Small intestine (tissue), 7 donors: ENCODE measurements around the gene FMC1. TPM values are rescaled to one million over a fixed set of nuclear protein-coding genes. Genes with fewer than 3 reads are reported as not detected.
A peak's percentile ranks its signal among the peaks of the same experiment; 100 is the strongest.
"Not testable (repeated sequence)": the region's sequence is repeated elsewhere in the genome, so short reads cannot be mapped to it uniquely, and the experiment has no call there.

ENCODE experiments used
- DNase-seq, 2 donors: peaks; one replicate each; pipeline versions ENCODE4 v3.0.0 to v3.0.0-alpha.2; 2013
- FAIRE-seq: peaks from 2 replicates; lab custom pipeline; 2012; peaks lifted over from hg19 to GRCh38; lab: Jason Lieb, UNC
- H3K27ac ChIP-seq, 3 donors: one replicate each; pipeline ENCODE4 v1.5.1; 2013; ENCODE audit warnings: low read length in 2 of 3, mild to moderate bottlenecking in 2 of 3, control low read depth in 1 of 3, inconsistent platforms in 1 of 3, low read depth in 1 of 3, moderate library complexity in 1 of 3
- H3K27me3 ChIP-seq, 3 donors: one replicate each; pipeline ENCODE4 v1.6.1; 2013; ENCODE audit warnings: low read length in 3 of 3, inconsistent platforms in 1 of 3; ENCODE audit not compliant: control insufficient read depth in 3 of 3, insufficient read depth in 3 of 3
- H3K36me3 ChIP-seq, 3 donors: one replicate each; pipeline ENCODE4 v1.6.1; 2013; ENCODE audit warnings: low read length in 3 of 3, inconsistent platforms in 1 of 3, low read depth in 1 of 3, mild to moderate bottlenecking in 1 of 3, moderate library complexity in 1 of 3; ENCODE audit not compliant: control insufficient read depth in 3 of 3, insufficient read depth in 2 of 3
- H3K4me1 ChIP-seq, 3 donors: one replicate each; pipeline ENCODE4 v1.6.1; 2013; ENCODE audit warnings: low read length in 2 of 3, inconsistent platforms in 1 of 3, low read depth in 1 of 3, mild to moderate bottlenecking in 1 of 3, moderate library complexity in 1 of 3; ENCODE audit not compliant: control insufficient read depth in 3 of 3, insufficient read depth in 2 of 3
- H3K4me3 ChIP-seq, 3 donors: one replicate each; pipeline ENCODE4 v1.5.1; 2013; ENCODE audit warnings: low read length in 3 of 3, control low read depth in 1 of 3, inconsistent platforms in 1 of 3, low read depth in 1 of 3, mild to moderate bottlenecking in 1 of 3, moderate library complexity in 1 of 3
- H3K9me3 ChIP-seq, 2 donors: one replicate each; pipeline ENCODE4 v1.6.1; 2013; ENCODE audit warnings: low read depth in 1 of 2, low read length in 1 of 2; ENCODE audit not compliant: control insufficient read depth in 2 of 2, insufficient read depth in 1 of 2
- WGBS, 3 donors: extraction: QIAGEN DNeasy Blood & Tissue Kit; methylation state at CpG; one replicate each; pipeline ENCODE4 v1.1.7; 2013; 5-methylcytosine and 5-hydroxymethylcytosine counted together
- polyA plus RNA-seq, 4 donors: library from polyadenylated mRNA; stranded (reverse) in 3 of 4; unstranded in 1 of 4; fragments of 200-250 nt in 3 of 4; fragments of 120-200 nt in 1 of 4; gene quantifications; one replicate each; pipeline versions ENCODE4 v1.2.1 to v1.2.3, GENCODE V29; 2013
- donor health status: healthy with polysubstance abuse.
- donor health status: control.
- donor health status: control.
- donor health status: Bipolar disorder and iron deficiency.
- donor health status: healthy.

Gene FMC1
- polyA plus RNA-seq, 4 donors, result 20.4 to 35.6 (median 26.4) TPM

- peak in 1 of 2 donors; percentile 12 for DNase-seq
- FAIRE-seq, result no peak
- Histone ChIP-seq H3K9me3 (no peaks in the 10 kb centered on the region), H3K4me1 (peaks cover 0 to 42% (median 3%) of the 10 kb centered on the region in 3 donors), H3K27me3 (no peaks in the 10 kb centered on the region), H3K36me3 (peaks cover 0 to 2% (median 0%) of the 10 kb centered on the region in 3 donors), H3K27ac (no peak overlapping the region), H3K4me3 (no peak overlapping the region)
- WGBS, 3 donors, result 28 to 64% (median 53%) methylated on average over 2 of the region's 2 CpGs
Observed at GRCh38 chr7:139300390-139300789, 40.7 kb upstream of the FMC1 start.

DNA sequence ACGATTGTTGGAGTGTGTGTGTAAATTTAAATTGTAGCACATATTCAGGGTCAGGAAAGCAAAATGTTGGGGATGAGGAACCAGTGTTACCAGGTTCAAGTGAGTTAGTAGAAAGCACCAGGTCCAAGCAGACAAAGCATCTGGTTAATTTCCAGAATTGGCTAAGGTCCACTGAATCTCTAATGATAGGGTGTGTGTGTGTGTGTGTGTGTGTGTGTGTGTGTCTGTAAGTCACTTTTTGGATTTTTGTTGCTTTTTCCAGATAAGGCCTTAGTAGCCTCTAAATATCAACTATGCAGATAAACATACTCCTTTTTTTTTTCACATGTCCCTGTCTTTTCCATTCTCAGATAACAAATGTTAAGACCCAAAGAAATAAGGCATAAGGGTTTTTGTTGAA lies 36.6 kb upstream of the FMC1 start:
- Histone ChIP-seq H3K27me3 (no peaks in the 10 kb centered on the region), H3K27ac (no peak overlapping the region), H3K36me3 (peaks cover 0 to 3% (median 0%) of the 10 kb centered on the region in 3 donors), H3K4me3 (no peak overlapping the region), H3K9me3 (no peaks in the 10 kb centered on the region), H3K4me1 (peaks cover 0 to 22% (median 3%) of the 10 kb centered on the region in 3 donors)
- FAIRE-seq (no peak), DNase-seq (no peak)
- WGBS, 3 donors, result 89 to 100% (median 89%) methylated on average over 1 of the region's 1 CpG

- no peak overlapping the region for H3K4me3 ChIP-seq
- FAIRE-seq, result no peak
Observed at GRCh38 chr7:139317939-139318505, 23.1 kb upstream of the FMC1 start.

DNA sequence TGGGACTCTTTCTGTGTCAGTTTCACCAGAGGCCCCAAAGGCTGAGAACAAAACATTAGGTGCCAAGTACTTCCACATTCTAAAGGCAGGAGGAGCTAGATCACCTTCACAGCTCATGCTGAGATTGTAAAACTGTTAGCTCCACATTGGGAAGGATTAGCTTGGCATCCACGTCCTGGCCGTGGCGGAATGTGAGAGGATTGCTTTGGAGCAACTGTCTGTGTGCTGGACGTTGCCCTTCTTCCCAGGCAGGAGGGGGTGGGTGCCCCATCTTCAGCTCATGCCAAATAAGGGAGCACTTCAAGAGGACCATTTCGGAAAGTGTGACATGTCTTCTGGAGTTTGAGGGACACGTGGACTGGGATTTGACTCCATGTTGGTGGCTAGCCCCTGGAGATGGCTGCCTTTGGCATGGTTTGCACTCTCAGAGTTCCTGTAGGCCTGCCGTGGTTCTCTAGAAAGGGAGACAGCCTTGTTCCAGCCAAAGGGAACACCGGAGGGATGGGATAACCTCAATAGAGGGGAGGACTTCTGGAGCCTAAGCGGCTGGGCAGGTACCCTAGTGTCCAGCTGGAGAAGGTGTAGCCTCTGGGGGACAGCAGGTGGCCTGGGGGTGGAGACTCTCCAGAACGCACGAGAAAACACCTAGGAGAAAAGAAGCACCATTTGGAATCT lies 19.9 kb upstream of the FMC1 start:
- 63 to 71% (median 65%) methylated on average over 11 of the region's 11 CpGs for WGBS, 3 donors
- H3K27ac ChIP-seq, result no peak overlapping the region
- H3K36me3 ChIP-seq, result no peaks in the 10 kb centered on the region
- no peaks in the 10 kb centered on the region for H3K27me3 ChIP-seq
- no peaks in the 10 kb centered on the region for H3K4me1 ChIP-seq
- peak; percentile 22 to 38 for DNase-seq
- FAIRE-seq, result no peak
- H3K9me3 ChIP-seq, result no peaks in the 10 kb centered on the region
- H3K4me3 ChIP-seq, result no peak overlapping the region

More at GRCh38 chr7:139317939-139318505, 23.1 kb upstream of the FMC1 start:
- H3K27me3 ChIP-seq, result no peaks in the 10 kb centered on the region
- DNase-seq, result no peak
- no peaks in the 10 kb centered on the region for H3K9me3 ChIP-seq
- 80 to 87% (median 82%) methylated on average over 5 of the region's 5 CpGs for WGBS, 3 donors
- no peaks in the 10 kb centered on the region for H3K36me3 ChIP-seq
- H3K4me1 ChIP-seq, result no peaks in the 10 kb centered on the region
- H3K27ac ChIP-seq, result no peak overlapping the region

GRCh38 chr7:139324709-139325108 lies 16.4 kb upstream of the FMC1 start:
- H3K36me3 ChIP-seq, H3K4me3 ChIP-seq, DNase-seq, H3K27ac ChIP-seq, H3K4me1 ChIP-seq, FAIRE-seq, H3K27me3 ChIP-seq, H3K9me3 ChIP-seq: not testable (repeated sequence)
- 94 to 95% (median 95%) methylated on average over 11 of the region's 11 CpGs for WGBS, 3 donors

GRCh38 chr7:139328375-139328774 lies 12.8 kb upstream of the FMC1 start:
- peaks cover 0 to 4% (median 0%) of the 10 kb centered on the region in 3 donors for H3K4me1 ChIP-seq
- 69 to 82% (median 76%) methylated on average over 2 of the region's 2 CpGs for WGBS, 3 donors
- H3K27me3 ChIP-seq, result no peaks in the 10 kb centered on the region
- H3K36me3 ChIP-seq, result no peaks in the 10 kb centered on the region
- H3K27ac ChIP-seq, result no peak overlapping the region
- no peak for DNase-seq
- FAIRE-seq, result no peak
- H3K4me3 ChIP-seq, result no peak overlapping the region
- H3K9me3 ChIP-seq, result no peaks in the 10 kb centered on the region

GRCh38 chr7:139329119-139329518 lies 12.0 kb upstream of the FMC1 start:
- Histone ChIP-seq H3K36me3 (no peaks in the 10 kb centered on the region), H3K4me1 (peaks cover 0 to 4% (median 0%) of the 10 kb centered on the region in 3 donors), H3K4me3 (no peak overlapping the region), H3K9me3 (no peaks in the 10 kb centered on the region), H3K27ac (no peak overlapping the region), H3K27me3 (no peaks in the 10 kb centered on the region)
- FAIRE-seq (no peak), DNase-seq (no peak)
- 49 to 57% (median 51%) methylated on average over 2 of the region's 2 CpGs for WGBS, 3 donors

GRCh38 chr7:139330333-139331030 lies 10.7 kb upstream of the FMC1 start:
- Histone ChIP-seq H3K27ac (no peak overlapping the region), H3K4me3 (no peak overlapping the region), H3K36me3 (no peaks in the 10 kb centered on the region), H3K9me3 (no peaks in the 10 kb centered on the region), H3K27me3 (no peaks in the 10 kb centered on the region), H3K4me1 (peaks cover 0 to 4% (median 0%) of the 10 kb centered on the region in 3 donors)
- WGBS, 3 donors, result 77 to 94% (median 91%) methylated on average over 3 of the region's 3 CpGs
- DNase-seq, result no peak
- no peak for FAIRE-seq
